Urothelium cell line (cell line): ENCODE results near the gene LTBP1.

Experiments used
- DNase-seq: peaks from one replicate; pipeline ENCODE4 v3.0.0; 2011; ENCODE audit warnings: low spot score, mixed read lengths
- FAIRE-seq: peaks from 2 replicates; lab custom pipeline; 2011; peaks lifted over from hg19 to GRCh38; lab: Jason Lieb, UNC

Gene LTBP1

GRCh38 chr2:33322612-33323011 is 375.9 kb downstream of the LTBP1 start:
- FAIRE-seq = no peak

DNA sequence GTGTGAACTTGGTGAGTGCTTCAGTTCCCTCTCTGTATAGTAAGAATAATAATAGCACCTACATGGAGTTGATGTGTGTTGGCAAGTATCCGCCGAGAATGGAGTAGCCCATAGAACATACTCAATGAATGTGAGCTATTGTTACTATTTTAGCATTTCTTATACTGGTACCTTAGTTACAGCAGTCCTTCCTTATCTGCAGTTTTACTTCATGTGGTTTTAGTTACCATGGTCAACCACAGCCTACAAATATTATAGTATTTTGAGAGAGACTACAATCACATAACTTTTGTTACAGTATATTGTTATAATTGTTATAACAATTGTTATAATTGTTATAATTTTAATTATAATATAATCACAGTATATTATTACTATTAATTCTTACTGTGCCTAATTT is 377.2 kb downstream of the LTBP1 start:
- FAIRE-seq = no peak
- no peak for DNase-seq

More at GRCh38 chr2:33322612-33323011, 375.9 kb downstream of the LTBP1 start:
- no peak for DNase-seq

GRCh38 chr2:33326100-33326499 is 379.3 kb downstream of the LTBP1 start:
- no peak for DNase-seq
- no peak for FAIRE-seq

DNA sequence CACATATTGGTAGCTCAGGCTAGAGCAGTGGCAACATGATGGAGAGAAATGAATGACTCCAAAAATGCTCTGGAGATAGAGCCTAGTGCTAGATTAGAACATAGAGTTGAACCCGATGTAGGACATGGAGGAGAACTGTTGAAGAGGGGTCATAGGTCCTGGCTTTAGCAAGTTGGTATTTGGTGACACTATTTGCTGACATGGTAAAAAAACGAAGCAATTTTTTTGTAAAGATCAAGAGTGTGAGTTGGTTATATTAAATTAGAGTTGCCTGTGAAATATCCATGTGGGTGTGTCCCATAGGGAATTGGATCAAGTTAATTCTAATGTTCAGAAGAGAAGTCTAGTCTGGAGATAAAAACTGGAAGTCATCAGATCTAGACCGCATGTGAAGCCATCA is 386.7 kb downstream of the LTBP1 start:
- FAIRE-seq (no peak), DNase-seq (no peak)

GRCh38 chr2:33334083-33334482 is 387.3 kb downstream of the LTBP1 start:
- DNase-seq = no peak
- no peak for FAIRE-seq

- no peak for DNase-seq
- no peak for FAIRE-seq
Observed at GRCh38 chr2:33335516-33335915, 388.8 kb downstream of the LTBP1 start.

DNA sequence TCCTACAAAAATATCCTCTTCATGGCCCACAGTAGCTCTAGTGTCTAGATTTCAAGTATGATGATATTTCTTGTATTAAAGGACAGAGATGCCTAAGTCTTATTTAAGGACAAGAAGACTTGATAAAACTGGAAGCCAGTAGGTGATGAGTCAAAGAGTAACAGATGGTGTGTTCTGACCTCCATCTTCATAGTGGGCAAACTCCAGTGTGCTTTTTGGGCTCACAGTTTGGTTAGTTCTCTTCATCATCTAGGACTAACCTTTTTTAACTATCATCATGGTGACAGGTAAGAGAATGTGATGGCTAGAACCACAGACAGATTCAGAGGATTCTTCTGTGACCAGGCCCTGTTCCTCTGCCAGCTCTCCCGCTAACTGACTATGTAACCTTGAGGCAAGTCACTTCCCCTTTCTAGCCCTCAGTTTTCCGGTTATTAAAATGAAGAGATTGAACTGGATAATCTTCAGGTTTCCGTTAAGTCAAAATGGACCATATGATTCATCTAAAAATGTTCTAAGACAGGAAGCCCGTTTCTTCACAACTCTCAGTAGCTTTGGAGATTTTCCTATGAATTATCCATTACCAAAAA is 389.4 kb downstream of the LTBP1 start:
- DNase-seq = no peak
- FAIRE-seq = no peak

- FAIRE-seq (no peak), DNase-seq (no peak)
Observed at GRCh38 chr2:33337385-33337960, 390.7 kb downstream of the LTBP1 start.

- no peak for DNase-seq
- no peak for FAIRE-seq
Observed at GRCh38 chr2:33337981-33338380, 391.2 kb downstream of the LTBP1 start.

GRCh38 chr2:33339269-33339668 is 392.5 kb downstream of the LTBP1 start:
- FAIRE-seq (no peak), DNase-seq (no peak)

DNA sequence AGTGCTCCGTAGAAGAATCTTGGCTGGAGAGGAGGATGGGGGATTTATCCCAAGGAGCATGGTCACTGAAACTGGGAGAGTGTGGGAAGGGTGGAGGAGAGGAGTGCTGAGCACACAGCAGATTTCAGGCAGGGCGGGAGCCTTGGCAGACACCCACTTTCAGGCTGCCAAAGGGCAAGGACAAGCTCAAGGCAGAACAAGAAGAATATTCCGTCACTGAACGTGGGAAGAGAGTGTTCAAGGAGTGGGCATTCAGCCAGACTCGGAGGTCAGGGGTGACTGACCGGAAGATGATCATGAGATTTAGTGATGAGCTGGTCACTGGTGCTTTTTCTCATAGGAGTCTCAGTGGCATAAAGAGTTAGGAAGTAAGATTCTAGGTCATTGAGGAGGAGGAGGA is 393.5 kb downstream of the LTBP1 start:
- FAIRE-seq (no peak), DNase-seq (no peak)

DNA sequence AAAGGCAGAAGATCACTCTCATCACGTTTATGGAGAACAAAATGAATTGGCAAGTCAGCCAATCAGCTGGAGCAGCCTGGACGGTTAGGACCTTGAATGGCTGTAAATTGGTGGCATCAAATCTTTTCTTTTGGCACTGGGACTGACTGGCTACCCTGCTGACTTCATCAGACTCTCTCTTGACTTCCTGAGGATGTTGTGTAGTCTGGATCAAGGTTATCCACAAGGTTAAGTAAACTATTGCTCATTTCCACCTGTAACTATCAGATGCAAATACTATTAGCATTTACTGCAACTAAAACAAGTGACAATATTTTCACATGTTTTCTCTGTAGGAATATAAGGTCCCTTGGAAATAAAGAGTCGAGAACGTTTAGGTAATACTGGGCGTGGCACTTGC is 395.4 kb downstream of the LTBP1 start:
- FAIRE-seq = no peak
- DNase-seq = no peak

GRCh38 chr2:33342705-33343104 is 396.0 kb downstream of the LTBP1 start:
- no peak for FAIRE-seq
- DNase-seq = no peak

DNA sequence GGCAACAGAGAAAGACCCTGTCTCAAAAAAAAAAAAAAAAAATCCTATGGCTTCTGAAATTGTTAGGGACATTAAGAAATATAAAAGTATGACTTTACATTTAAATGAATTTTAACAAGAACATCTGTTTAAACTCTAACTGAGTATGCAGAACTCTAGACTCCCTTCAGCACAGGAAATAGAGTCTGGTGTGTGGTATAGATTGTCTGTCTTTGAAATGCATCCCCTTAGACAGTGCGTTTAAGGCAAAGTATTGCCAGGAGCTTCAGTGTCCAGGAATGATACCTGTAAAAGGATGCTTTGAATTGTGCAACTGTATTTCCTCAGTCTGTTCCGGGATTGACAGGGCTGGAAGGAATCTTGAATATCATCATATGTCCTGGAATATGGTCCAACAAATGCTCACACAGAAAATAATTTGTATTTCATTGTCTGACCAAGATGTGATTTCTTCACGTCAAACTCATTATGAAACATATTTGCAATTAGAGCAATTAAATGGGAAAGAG is 396.7 kb downstream of the LTBP1 start:
- no peak for FAIRE-seq
- DNase-seq = no peak

- no peak for DNase-seq
- FAIRE-seq = no peak
Observed at GRCh38 chr2:33344230-33344629, 397.5 kb downstream of the LTBP1 start.

GRCh38 chr2:33347856-33348255 is 401.1 kb downstream of the LTBP1 start:
- FAIRE-seq = no peak
- DNase-seq = no peak

DNA sequence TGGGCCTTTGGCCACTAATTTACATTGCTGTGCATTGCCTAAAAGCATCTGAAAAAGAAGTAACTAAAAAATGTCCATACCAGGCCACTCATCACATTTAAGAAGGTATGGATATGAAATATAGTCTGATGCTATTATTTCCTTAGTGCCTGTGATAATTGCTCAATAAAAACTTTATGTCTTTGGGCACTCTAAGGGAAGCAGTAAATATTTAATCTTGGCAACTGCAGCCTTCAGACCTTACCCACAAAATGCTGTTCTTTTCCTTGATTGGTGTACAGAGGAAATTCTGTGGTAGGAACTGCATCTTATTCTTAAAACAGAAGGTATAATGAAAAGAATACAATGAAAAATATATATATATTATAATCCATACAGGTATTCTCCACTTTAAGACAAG is 403.9 kb downstream of the LTBP1 start:
- DNase-seq (no peak), FAIRE-seq (no peak)

- FAIRE-seq (no peak), DNase-seq (no peak)
Observed at GRCh38 chr2:33351781-33352180, 405.0 kb downstream of the LTBP1 start.

DNA sequence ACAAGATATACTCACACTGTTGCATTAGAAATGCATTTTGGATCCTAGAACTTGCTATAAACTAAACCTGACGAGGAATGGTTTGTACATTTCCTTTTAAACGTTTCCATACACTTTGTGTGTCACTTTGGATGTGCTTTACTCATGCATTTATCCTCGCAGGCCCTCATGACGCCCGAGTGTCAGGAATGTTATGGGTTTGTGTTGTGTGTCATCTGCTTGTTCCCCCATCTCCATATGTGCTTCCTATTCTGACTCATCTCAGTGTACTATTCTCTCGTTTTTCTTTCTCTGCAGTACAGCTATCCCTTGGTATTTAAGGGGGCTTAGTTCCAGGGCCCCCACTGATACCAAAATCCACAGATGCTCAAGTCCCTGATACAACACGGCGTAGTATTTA is 408.2 kb downstream of the LTBP1 start:
- FAIRE-seq = no peak
- no peak for DNase-seq

DNA sequence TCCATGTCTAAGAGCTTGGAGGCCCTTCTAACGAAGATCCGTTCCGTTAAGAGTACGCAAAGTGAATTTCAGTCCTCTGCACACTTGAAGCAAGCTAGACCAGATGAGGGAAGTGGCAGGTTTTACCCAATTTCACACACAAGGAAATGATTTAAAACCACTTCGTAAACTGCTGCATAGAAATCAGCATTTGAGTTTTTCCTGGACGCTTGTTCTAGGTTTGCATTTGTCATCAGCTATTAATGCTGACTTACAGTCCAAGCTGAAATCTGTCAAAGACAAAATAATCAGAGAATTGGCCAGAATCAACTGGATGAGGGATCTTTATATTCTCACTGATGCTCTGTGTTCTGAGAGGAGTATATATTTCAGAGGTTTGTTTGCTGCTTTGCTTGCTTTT is 412.1 kb downstream of the LTBP1 start:
- DNase-seq (no peak), FAIRE-seq (no peak)

DNA sequence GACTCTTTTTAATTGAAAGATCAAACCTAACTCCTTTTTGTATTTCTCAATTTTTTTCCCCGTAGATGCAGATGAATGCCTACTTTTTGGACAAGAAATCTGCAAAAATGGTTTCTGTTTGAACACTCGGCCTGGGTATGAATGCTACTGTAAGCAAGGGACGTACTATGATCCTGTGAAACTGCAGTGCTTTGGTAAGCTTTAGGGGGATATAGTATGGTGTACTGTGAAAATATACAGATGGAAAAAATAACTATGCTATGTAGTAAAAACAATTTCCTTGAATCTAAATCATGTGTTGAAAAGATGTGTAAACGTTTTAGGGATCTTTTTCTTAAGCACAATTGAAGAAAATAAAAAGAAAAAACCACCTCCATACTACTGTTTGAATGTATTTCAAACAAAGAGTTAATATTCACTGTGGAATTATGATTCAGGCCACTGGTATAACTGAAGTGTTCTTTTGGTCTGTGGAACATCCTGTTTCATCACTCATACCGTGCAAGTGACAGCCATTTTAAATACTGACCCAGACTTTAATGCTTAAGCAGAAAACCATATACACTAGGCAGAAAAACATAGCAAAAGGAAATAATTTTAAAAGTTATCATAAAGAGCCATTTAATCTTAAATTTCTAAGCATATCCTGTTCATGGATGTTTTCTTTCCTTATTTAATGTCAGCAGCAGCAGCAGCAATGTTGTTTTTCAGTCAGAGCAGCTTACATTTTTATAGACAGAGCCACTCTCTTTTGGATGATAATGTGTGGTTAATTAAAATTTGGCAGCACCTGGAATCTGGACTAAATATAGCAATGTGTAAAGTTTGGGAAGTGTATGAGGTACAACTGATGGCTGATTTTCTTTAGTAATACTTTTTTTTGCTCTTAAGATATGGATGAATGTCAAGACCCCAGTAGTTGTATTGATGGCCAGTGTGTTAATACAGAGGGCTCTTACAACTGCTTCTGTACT is 416.9 kb downstream of the LTBP1 start:
- no peak for FAIRE-seq
- DNase-seq = no peak
